GM23248 (cell line): ENCODE results near the gene SLC25A45. TPM values are rescaled to one million over a fixed set of nuclear protein-coding genes. Genes with fewer than 3 reads are reported as not detected.

Experiments used
- DNase-seq: peaks from one replicate; pipeline ENCODE4 v3.0.0-alpha.2; 2015
- H2AFZ ChIP-seq: fragments of 200-600 bp; sonication (generic); 2 replicates; pipeline ENCODE4 v1.6.1; 2016; ENCODE audit warnings: antibody characterized with exemption
- H3F3A ChIP-seq: fragments of 200-600 bp; sonication (generic); 2 replicates; pipeline ENCODE4 v1.6.1; 2016; ENCODE audit warnings: mild to moderate bottlenecking, antibody characterized with exemption, mixed run types; ENCODE audit not compliant: insufficient read depth
- H3K27ac ChIP-seq: fragments of 200-600 bp; sonication (generic); 2 replicates; pipeline ENCODE4 v1.5.1; 2016; ENCODE audit warnings: mild to moderate bottlenecking
- H3K27me3 ChIP-seq: fragments of 200-600 bp; sonication (generic); replicated peaks from 2 replicates; pipeline ENCODE4 v1.6.1; 2016; ENCODE audit warnings: mild to moderate bottlenecking; ENCODE audit not compliant: insufficient read depth
- H3K36me3 ChIP-seq: fragments of 200-600 bp; sonication (generic); 2 replicates; pipeline ENCODE4 v1.6.1; 2016; ENCODE audit warnings: low read depth, mild to moderate bottlenecking
- H3K4me1 ChIP-seq: fragments of 200-600 bp; sonication (generic); 2 replicates; pipeline ENCODE4 v1.6.1; 2016; ENCODE audit warnings: mild to moderate bottlenecking; ENCODE audit not compliant: insufficient read depth
- H3K4me2 ChIP-seq: fragments of 200-600 bp; sonication (generic); one replicate; pipeline ENCODE4 v1.6.1; 2016; ENCODE audit warnings: mild to moderate bottlenecking; ENCODE audit not compliant: unreplicated experiment
- H3K4me3 ChIP-seq: fragments of 200-600 bp; sonication (generic); 2 replicates; pipeline ENCODE4 v1.5.1; 2016; ENCODE audit warnings: mild to moderate bottlenecking
- H3K79me2 ChIP-seq: fragments of 200-600 bp; sonication (generic); 2 replicates; pipeline ENCODE4 v1.6.1; 2016; ENCODE audit warnings: mild to moderate bottlenecking; ENCODE audit not compliant: insufficient read depth
- H3K9ac ChIP-seq: fragments of 200-600 bp; sonication (generic); 2 replicates; pipeline ENCODE4 v1.6.1; 2016; ENCODE audit warnings: mild to moderate bottlenecking
- H3K9me2 ChIP-seq: fragments of 200-600 bp; sonication (generic); 2 replicates; pipeline ENCODE4 v1.6.1; 2016; ENCODE audit warnings: mixed run types, mild to moderate bottlenecking, moderate library complexity; ENCODE audit not compliant: insufficient read depth
- H3K9me3 ChIP-seq: fragments of 200-600 bp; sonication (generic); one replicate; pipeline ENCODE4 v1.6.1; 2017; ENCODE audit warnings: low read depth
- H4K20me1 ChIP-seq: fragments of 200-600 bp; sonication (generic); 2 replicates; pipeline ENCODE4 v1.6.0; 2016; ENCODE audit not compliant: insufficient read depth
- EZH2 ChIP-seq: fragments of 200-600 bp; sonication (generic); IDR thresholded peaks from 2 replicates; pipeline ENCODE4 v1.6.1; 2018; ENCODE audit warnings: antibody characterized with exemption, mild to moderate bottlenecking; ENCODE audit not compliant: insufficient read depth, poor library complexity, severe bottlenecking
- EZH2phosphoT487 ChIP-seq: fragments of 200-600 bp; sonication (generic); IDR thresholded peaks from 2 replicates; pipeline ENCODE4 v1.6.1; 2018; ENCODE audit warnings: antibody characterized with exemption, moderate library complexity, mild to moderate bottlenecking, low read depth; ENCODE audit not compliant: insufficient read depth
- WGBS, 2 experiments: methylation state at CpG; one replicate each; pipeline ENCODE4 v1.1.6; 2015 to 2017; ENCODE audit warnings: low lambda C conversion rate in 2 of 2, low coverage in 1 of 2; ENCODE audit errors: missing lambda C conversion rate in 2 of 2; 5-methylcytosine and 5-hydroxymethylcytosine counted together
- in situ Hi-C: fragments of 300-500 bp; cut with MboI; formaldehyde crosslinking; loops from 2 replicates; pipeline ENCODE4 v1.15.0; 2020
- polyA plus RNA-seq: library from polyadenylated mRNA; unstranded; fragments of >200 nt; fragmentation: Nextera tagmentation; extraction: Ambion mirVana; gene quantifications from 2 replicates; pipeline ENCODE4 v1.2.1, GENCODE V29; 2016
- total RNA-seq: library from RNA; depleted of rRNA; stranded (reverse); fragments of >200 nt; shearing (Covaris generic); gene quantifications from 2 replicates; pipeline ENCODE4 v1.2.3, GENCODE V29; 2014

Gene SLC25A45
- total and polyA plus RNA-seq, 2 experiments from 2014 or later = 3.6 to 3.9 TPM

- H3K4me3 ChIP-seq = peak overlapping the region; percentile 93
- DNase-seq = peak; percentile 83
- H3K27me3 ChIP-seq = no peaks in the 10 kb centered on the region
- peaks cover 69% of the 10 kb centered on the region for H4K20me1 ChIP-seq
- H3K4me2 ChIP-seq = peak overlapping the region; percentile 96
- peaks cover 100% of the 10 kb centered on the region for H3K79me2 ChIP-seq
- 11 to 12% methylated on average over 9 of the region's 9 CpGs for whole genome bisulfite sequencing, 2 experiments
- peaks cover 32% of the 10 kb centered on the region for H3K4me1 ChIP-seq
- H3K36me3 ChIP-seq = peaks cover 48% of the 10 kb centered on the region
- no peak overlapping the region for H2AFZ ChIP-seq
- peak overlapping the region; percentile 100 for H3K9ac ChIP-seq
- no peaks in the 10 kb centered on the region for H3K9me3 ChIP-seq
- TF ChIP-seq EZH2 (no peak), EZH2phosphoT487 (no peak)
- no peaks in the 10 kb centered on the region for H3K9me2 ChIP-seq
- peaks cover 100% of the 10 kb centered on the region for H3F3A ChIP-seq
- peak overlapping the region; percentile 100 for H3K27ac ChIP-seq
- in situ Hi-C loops = no loop called here
These were observed 47.4 kb upstream of the SLC25A45 start for GRCh38 chr11:65429724-65430405.

- H3K79me2 ChIP-seq = peaks cover 100% of the 10 kb centered on the region
- H3K36me3 ChIP-seq = peaks cover 48% of the 10 kb centered on the region
- peak overlapping the region; percentile 93 for H3K4me3 ChIP-seq
- H3K4me1 ChIP-seq = peaks cover 25% of the 10 kb centered on the region
- DNase-seq = peak; percentile 81
- H3K9me2 ChIP-seq = no peaks in the 10 kb centered on the region
- H3K4me2 ChIP-seq = peak overlapping the region; percentile 96
- in situ Hi-C loops = no loop called here
- H3F3A ChIP-seq = peaks cover 100% of the 10 kb centered on the region
- peaks cover 71% of the 10 kb centered on the region for H4K20me1 ChIP-seq
- 1 to 2% methylated on average over 9 of the region's 9 CpGs for WGBS, 2 experiments
- peak overlapping the region; percentile 100 for H3K9ac ChIP-seq
- no peak overlapping the region for H2AFZ ChIP-seq
- peak overlapping the region; percentile 100 for H3K27ac ChIP-seq
- no peaks in the 10 kb centered on the region for H3K9me3 ChIP-seq
- no peaks in the 10 kb centered on the region for H3K27me3 ChIP-seq
- TF ChIP-seq EZH2 (no peak), EZH2phosphoT487 (no peak)
These were observed 46.7 kb upstream of the SLC25A45 start for GRCh38 chr11:65429068-65429681.

GRCh38 chr11:65428578-65429067 lies 46.2 kb upstream of the SLC25A45 start:
- peaks cover 100% of the 10 kb centered on the region for H3K79me2 ChIP-seq
- DNase-seq = no peak
- no peak for TF ChIP-seq EZH2
- no peak for TF ChIP-seq EZH2phosphoT487
- no peaks in the 10 kb centered on the region for H3K9me2 ChIP-seq
- peak overlapping the region; percentile 93 for H3K4me3 ChIP-seq
- peaks cover 21% of the 10 kb centered on the region for H3K4me1 ChIP-seq
- no peaks in the 10 kb centered on the region for H3K9me3 ChIP-seq
- WGBS, 2 experiments = 2 to 3% methylated on average over 5 of the region's 5 CpGs
- H3F3A ChIP-seq = peaks cover 100% of the 10 kb centered on the region
- H4K20me1 ChIP-seq = peaks cover 72% of the 10 kb centered on the region
- H2AFZ ChIP-seq = no peak overlapping the region
- in situ Hi-C loops = no loop called here
- no peaks in the 10 kb centered on the region for H3K27me3 ChIP-seq
- H3K4me2 ChIP-seq = peak overlapping the region; percentile 96
- peaks cover 49% of the 10 kb centered on the region for H3K36me3 ChIP-seq
- H3K9ac ChIP-seq = peak overlapping the region; percentile 100
- peak overlapping the region; percentile 100 for H3K27ac ChIP-seq

- H3K4me1 ChIP-seq = peaks cover 16% of the 10 kb centered on the region
- H3K27me3 ChIP-seq = no peaks in the 10 kb centered on the region
- H3K4me2 ChIP-seq = peak overlapping the region; percentile 96
- H3K27ac ChIP-seq = peak overlapping the region; percentile 100
- DNase-seq = peak; percentile 87
- peaks cover 100% of the 10 kb centered on the region for H3K79me2 ChIP-seq
- no peak overlapping the region for H2AFZ ChIP-seq
- peaks cover 100% of the 10 kb centered on the region for H3F3A ChIP-seq
- H4K20me1 ChIP-seq = peaks cover 70% of the 10 kb centered on the region
- H3K9me3 ChIP-seq = no peaks in the 10 kb centered on the region
- H3K36me3 ChIP-seq = peaks cover 51% of the 10 kb centered on the region
- H3K4me3 ChIP-seq = peak overlapping the region; percentile 93
- WGBS, 2 experiments = 1 to 5% methylated on average over 11 of the region's 11 CpGs
- H3K9me2 ChIP-seq = no peaks in the 10 kb centered on the region
- peak overlapping the region; percentile 100 for H3K9ac ChIP-seq
- in situ Hi-C loops = no loop called here
- TF ChIP-seq EZH2 (no peak), EZH2phosphoT487 (no peak; the same call in 1 of the 2 replicates)
These were observed 45.5 kb upstream of the SLC25A45 start for GRCh38 chr11:65427691-65428577.
